GM10847 (cell line): ENCODE measurements around the gene ADAMTS16.

Source experiments
- POLR2A ChIP-seq: IDR thresholded peaks from 2 replicates; pipeline ENCODE4 v1.6.1; 2011; ENCODE audit not compliant: insufficient read length; ENCODE audit errors: extremely low read depth

The ADAMTS16 gene

GRCh38 chr5:5273976-5274375 is 133.8 kb downstream of the ADAMTS16 start:
- no peak for TF ChIP-seq POLR2A

- TF ChIP-seq POLR2A, result no peak
Measured at GRCh38 chr5:5275211-5275610, 135.1 kb downstream of the ADAMTS16 start.

DNA sequence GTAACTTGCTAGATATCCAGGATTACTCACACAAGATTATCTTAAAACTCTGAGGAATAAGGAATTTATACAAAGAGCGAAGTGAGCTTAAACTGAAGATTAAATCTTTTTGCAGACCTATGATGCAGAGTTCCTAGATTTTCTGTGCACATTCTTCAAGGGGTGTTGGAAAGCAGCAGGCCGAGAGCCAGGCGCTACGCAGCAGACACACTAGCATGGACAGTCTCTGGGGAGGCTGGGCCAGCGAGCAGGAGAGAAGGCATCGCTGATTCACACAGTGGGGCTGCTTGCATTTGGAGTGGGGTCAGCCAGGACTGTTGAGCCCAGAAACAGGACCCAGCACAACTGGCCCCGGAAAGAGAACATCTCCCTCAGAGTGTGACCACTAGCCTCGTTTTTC is 136.3 kb downstream of the ADAMTS16 start:
- no peak for TF ChIP-seq POLR2A

GRCh38 chr5:5276951-5277517 is 136.9 kb downstream of the ADAMTS16 start:
- TF ChIP-seq POLR2A, result no peak

DNA sequence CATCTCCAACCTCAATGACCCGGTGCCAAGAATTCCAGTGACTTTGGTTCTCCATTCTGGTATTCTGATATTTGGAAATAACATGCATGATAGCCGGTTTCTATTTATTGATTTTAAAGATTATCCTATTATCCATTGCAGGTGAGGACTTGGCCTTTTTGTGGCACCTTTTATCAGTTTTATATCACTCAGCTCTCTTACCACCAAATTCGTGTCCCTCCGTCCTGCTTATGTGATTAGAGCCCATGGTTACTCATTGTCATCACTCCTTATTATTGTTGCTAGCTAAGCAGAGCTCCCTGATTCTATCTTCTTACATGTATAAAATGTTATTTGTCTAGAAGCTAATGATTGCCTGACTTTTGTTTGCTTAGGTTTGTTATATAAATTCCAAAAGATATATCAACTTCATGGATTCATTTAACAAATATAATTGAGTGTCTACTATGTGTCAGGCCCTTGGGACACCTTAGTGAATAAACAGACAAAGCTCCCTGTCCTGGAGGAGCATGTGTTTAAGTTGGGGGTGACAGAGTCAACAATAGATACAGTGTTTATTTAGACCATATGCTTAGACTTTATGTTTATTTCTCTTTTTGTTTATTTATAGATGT is 138.2 kb downstream of the ADAMTS16 start:
- no peak for TF ChIP-seq POLR2A

DNA sequence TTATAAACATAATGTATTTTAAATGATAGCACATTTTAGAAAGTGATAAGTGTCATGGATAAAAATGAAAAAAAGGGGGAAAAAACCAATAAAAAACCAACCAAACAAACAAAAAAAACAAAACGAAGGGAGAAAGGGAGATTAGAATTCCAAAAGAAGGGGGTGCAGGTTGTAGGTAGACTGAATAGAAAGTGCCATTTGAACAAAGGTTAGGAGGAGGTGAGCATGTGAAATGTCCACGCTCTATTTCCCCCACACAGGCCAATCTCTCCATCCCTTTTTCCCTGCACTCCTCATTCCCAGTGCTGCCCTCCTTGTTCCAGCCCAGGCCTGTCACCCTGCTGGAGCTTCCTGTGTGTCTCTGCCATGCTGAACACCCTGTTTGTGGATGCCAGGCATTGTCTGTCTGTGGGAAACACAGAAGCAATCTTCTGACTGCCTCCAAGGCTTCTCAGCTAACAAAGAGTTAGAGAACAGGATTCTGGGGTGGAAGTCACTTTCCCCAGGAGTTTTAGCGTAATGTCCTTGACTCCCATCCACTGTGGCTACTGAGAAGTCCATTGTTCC is 138.8 kb downstream of the ADAMTS16 start:
- no peak for TF ChIP-seq POLR2A

GRCh38 chr5:5285906-5286305 is 145.8 kb downstream of the ADAMTS16 start:
- no peak for TF ChIP-seq POLR2A

DNA sequence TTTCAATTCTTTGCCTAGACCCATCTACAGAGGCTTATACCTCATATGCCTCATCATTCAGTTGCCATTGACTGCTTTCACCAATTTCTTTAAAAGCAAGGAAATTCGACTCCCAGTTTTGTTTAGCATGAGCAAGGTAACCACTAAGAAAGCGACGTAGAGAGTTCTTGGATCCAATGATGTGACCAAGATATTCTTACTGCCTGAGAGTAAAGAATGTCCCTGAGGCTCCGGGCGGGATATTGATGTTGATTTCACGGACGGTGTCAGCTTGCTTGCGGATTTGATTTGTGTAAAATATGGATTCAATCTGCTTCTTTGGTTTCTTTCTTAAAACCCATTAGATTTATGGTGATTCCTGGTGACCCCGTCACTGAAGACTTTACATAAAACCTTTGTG is 147.3 kb downstream of the ADAMTS16 start:
- TF ChIP-seq POLR2A, result no peak

GRCh38 chr5:5288201-5288600 is 148.1 kb downstream of the ADAMTS16 start:
- no peak for TF ChIP-seq POLR2A

- TF ChIP-seq POLR2A, result no peak
Measured at GRCh38 chr5:5289537-5289936, 149.4 kb downstream of the ADAMTS16 start.

GRCh38 chr5:5290674-5291334 is 150.7 kb downstream of the ADAMTS16 start:
- no peak for TF ChIP-seq POLR2A

DNA sequence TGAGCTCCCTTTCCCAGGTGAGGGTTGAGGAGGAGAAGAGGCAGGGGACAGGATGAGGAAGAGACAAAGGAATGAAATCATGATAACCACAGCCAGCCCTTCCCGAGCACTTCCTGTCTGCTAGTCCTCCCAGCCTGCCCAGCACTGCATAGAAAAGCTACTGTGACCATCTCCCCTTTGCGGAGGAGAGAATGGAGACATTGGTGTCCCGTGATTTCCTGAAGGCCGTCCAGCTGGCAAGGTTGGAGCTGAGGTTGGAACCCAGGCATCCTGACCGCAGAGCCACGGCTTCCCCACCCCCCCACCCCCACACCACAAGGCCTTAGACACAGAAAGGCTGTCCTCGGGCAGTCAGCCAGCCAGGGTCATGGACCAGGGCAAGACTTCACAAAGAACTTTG is 151.2 kb downstream of the ADAMTS16 start:
- no peak for TF ChIP-seq POLR2A

GRCh38 chr5:5293029-5293428 is 152.9 kb downstream of the ADAMTS16 start:
- no peak for TF ChIP-seq POLR2A

GRCh38 chr5:5294429-5294828 is 154.3 kb downstream of the ADAMTS16 start:
- TF ChIP-seq POLR2A, result no peak

DNA sequence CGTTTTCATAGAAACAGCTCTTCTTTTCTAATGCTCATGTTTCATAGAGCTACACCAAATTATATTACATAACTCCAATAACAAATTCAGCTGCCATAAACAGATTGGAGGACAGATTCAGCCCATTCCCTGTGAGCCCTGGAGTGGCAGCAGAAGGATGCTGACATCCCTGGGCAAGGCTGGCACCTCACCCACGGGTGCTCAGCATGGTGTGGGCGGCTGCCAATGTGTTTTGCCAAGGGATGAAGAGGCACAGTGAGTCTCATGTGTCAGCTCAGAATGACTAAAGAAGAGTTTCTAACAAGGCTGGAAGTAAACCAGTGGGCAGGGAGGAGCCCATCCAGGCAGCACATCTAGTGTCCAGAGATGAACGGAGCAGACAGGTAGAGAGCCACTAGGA is 155.2 kb downstream of the ADAMTS16 start:
- TF ChIP-seq POLR2A, result no peak

DNA sequence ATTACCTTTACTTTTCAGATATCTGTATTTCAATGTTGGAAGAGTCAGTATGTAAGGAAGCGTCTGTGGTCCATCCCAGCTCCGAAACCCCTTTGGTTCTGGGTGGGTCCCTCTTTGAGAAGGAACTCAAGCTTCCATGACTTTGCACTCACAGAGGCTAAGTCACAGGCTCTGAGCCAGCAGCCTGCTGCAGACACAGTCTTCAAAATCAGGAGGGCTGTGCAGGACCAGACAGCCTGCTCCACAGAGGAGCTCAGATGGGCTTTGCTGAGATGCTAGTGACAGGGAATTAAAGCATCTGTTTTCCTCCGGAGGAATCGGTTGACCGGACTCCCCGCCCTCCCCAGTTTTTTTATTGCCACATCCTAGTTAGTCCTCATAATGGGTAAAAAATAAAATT is 155.9 kb downstream of the ADAMTS16 start:
- no peak for TF ChIP-seq POLR2A

GRCh38 chr5:5297432-5298067 is 157.4 kb downstream of the ADAMTS16 start:
- no peak for TF ChIP-seq POLR2A
